Suppressor macrophage treated with lipopolysaccharide for 4 hours (primary cell): ENCODE results near the gene RPS6KB1.
"Not testable (repeated sequence)": the region's sequence is repeated elsewhere in the genome, so short reads cannot be mapped to it uniquely, and the experiment has no call there.

Source experiments
- DNase-seq: peaks from one replicate; pipeline ENCODE4 v3.0.0-alpha.2; 2020

The RPS6KB1 gene

DNA sequence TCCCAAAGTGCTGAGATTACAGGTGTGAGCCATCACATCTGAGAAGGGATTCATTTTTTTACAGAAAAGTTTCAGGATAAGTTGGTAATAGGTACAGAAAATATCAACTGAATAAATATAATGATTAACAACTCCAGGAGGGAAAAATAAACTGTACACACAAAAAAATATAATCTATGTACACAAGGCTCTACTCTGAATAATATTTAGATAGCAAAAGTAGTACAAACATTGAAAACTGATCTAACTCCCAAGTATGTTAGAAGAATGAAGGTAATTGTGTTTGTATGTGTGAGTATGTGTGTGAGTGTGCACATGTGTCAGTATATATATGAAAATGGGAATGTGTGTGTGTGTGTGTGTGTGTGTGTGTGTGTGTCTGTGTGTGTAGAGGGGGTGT lies 20.6 kb upstream of the RPS6KB1 start:
- DNase-seq = no peak

DNA sequence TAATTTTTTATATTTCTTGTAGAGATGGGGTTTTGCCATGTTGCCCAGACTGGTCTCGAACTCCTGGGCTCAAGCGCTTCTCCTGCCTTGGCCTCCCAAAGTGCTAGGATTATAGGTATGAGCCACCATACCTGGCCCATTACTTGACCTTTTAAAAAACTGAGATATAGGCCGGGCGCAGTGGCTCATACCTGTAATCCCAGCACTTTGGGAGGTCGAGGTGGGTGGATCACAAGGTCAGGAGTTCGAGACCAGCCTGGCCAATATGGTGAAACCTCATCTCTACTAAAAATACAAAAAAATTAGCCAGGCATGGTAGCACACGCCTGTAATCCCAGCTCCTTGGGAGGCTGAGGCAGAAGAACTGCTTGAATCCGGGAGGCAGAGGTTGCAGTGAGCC lies 19.5 kb upstream of the RPS6KB1 start:
- not testable (repeated sequence) for DNase-seq

DNA sequence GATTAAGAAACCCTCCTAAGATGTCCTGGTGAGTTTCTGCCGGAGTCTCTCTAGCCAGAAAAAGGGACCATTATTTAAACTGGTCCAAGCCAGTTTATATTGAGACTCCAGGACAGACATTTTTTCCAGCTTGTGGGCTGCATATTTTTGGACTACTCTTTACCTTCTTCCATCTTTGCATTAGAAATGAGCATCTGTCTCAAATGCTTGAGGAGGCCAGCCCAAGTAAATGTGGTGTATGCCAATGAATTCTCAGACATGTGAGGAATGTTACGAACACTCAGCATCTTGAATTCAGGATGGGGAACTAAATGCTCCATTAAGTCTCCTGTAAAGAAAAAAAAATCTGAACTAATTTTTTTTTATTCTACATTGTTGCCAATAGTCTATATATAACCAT lies 18.5 kb upstream of the RPS6KB1 start:
- DNase-seq = no peak

DNA sequence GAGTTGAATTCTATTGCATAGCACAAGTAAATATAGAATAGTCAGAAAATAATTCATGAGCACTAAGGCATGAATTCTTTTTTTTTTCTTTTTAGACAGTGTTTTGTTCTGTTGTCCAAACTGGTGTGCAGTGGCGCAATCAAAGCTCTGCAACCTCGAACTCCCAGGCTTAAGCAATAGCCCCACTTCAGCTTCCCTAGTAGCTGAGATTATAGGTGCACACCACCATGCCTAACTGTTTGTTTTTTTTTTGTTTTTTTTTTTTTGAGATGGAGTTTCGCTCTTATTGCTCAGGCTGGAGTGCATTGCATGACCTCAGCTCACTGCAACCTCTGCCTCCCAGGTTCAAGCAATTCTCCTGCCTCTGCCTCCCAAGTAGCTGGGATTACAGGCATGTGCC lies 16.8 kb upstream of the RPS6KB1 start:
- peak; percentile 22 for DNase-seq

DNA sequence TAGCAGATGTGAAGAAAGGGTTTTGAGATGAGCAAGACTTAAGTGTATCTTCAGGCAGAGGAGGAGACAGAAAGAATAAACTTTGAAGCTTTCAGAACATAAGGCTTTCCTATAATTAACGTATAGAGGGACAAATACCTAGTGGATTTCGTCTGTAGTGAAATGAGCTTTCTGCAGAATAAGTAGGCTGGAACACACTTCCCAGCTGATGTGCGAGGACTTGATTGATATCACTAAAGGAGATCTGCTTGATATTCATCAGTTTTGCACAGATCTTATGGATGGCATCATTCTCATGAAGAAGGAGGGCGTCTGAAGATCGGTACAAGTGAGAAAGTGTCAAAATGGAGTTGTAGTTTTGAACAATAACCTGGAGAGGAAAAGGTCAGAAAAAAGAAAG lies 15.0 kb upstream of the RPS6KB1 start:
- DNase-seq = no peak

DNA sequence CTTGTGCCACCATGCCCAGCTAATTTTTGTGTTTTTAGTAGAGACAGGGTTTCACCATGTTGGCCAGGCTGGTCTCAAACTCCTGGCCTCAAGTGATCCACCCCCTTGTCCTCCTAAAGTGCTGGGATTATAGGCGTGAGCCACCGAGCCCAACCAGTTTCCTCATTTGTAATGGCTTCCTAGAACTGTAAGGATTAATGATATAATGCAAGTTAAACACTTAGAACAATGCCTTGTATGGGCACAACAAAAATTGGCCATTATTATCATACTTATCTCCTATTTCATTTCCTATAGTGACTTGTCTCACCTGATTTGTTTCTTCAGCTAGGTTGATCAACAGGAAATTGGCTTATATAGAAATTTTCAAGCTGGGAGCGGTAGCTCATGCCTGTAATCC lies 14.3 kb upstream of the RPS6KB1 start:
- DNase-seq = no peak

DNA sequence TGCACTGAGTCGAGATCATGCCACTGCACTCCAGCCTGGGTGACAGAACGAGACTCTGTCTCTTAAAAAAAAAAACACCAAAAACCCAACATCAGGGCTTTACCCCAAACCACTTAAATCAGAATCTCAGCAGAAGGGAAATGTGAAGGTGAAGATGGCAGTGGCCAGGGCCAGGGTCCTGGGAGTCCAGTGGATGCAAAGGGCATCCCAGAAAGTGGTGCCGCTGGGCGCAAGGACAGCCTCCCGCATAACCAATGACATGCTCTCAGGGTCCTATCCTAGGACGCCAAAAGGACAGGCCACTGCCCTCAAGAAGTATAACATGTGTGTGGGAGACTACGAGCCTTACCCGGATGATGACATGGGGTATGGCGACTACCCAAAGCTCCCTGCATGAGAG lies 8.1 kb upstream of the RPS6KB1 start:
- DNase-seq = no peak

DNA sequence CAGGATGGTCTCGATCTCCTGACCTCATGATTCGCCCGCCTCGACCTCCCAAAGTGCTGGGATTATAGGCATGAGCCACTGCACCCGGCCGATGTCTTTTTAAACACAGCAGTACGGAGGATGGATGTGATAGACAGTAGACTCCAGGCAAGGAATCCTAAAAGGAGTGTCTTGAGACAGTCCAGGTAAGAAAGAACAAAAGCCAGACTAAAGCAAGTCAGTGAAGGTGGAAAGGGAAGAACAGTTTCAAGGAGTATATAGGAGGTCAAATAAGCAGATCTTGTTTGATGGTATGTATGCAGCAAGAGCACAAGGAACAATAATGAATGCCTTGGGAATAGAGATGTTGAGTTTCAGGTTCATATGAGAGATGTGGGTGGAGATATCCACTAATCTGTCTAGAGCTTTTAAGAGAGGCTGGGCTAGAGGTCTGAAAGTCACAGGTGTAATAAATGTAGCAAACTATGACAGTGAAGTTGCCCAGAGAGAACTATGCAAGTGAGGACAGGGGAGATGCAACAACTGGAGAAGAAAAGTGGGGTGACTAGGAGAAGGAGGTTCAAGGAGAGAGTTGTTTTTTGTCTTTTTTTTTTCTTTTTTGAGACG lies 4.7 kb upstream of the RPS6KB1 start:
- DNase-seq = no peak

DNA sequence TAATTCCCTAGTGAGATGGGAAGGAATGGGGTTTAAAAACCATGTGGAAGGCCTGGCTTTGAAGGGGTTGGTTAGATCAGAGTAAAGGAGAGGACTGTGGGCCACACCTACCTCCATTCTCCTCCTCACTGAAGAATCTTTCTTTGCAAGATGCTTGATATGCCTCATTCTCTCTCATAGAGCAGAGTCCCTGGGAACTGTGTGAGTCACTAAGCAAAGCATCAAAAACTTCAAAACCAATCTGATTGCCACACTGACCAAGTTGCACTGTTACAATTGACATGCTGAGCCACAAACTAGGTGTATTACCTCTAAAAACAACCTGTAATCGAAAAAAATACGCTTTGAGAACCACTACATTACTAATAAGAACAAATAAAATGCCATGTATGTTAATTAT lies 2.2 kb upstream of the RPS6KB1 start:
- DNase-seq = peak; percentile 6

DNA sequence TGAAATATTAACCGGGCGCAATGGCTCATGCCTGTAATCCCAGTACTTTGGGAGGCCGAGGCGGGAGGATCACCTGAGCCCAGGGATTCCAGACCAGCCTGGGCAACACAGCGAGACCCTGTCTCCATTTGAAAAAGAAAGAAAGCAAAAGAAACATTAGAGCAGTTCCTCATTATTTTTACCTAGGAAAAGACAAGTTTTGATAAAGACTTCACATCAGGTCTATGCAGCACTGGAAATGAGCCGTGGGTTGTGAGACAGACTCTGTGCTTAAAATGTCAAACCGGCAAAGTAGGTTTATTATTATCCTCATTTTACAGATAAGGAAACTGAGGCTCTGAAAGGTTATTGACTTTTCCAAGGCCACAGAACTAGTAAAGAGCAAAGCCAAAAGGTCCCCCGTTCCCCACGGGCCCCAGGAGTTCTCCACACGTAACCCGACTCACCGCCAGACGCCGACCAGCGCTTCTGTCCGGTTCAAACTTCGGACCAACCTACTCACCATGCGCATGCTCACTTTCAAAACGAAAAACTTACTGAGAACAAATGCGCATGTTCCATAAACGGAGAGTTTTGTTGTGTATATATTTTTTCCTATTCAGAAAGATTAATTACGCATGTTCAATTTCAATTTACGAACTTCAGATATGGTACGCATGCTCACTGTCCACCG lies 534 bp upstream of the RPS6KB1 start:
- no peak for DNase-seq

DNA sequence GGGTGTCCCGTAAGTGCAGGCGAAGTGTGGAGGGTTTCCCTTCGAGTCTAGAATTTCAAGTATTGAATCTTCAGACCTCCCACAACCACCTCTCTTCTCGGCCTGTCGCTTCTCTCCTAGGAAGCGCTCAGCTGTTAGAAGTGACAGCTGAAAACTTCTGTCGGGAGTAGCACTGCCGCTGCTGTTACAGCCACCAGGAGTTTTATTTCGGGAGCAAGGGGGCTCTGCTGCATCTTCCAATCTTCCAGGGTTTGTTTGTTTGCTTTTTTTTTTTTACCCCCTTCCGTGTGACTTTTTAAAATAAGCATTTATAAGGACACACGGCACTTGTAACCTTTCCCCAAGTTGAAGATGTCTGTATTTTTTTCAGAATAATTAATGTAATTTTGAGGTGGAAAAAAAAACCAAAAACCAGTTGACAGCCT lies 767 bp downstream of the RPS6KB1 start:
- peak; percentile 27 for DNase-seq

DNA sequence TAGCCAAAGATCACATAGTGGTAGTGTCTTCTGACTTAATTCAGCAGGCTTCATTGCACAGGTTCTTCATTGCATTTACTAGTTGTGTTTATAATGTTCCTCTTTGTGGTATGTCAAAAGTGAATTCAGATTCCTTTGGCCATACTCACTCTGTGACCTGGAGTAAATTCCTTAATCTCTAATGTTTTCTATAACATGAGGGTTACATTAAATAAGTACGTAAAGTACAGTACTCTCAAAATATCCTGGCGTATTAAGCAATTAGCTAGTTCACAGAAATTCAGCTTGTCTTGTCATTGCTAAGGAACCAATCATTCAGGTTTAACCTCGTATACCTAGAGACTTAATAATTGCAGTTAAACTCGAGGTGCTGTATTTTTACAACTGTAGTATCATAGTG lies 4.2 kb downstream of the RPS6KB1 start:
- DNase-seq = no peak

DNA sequence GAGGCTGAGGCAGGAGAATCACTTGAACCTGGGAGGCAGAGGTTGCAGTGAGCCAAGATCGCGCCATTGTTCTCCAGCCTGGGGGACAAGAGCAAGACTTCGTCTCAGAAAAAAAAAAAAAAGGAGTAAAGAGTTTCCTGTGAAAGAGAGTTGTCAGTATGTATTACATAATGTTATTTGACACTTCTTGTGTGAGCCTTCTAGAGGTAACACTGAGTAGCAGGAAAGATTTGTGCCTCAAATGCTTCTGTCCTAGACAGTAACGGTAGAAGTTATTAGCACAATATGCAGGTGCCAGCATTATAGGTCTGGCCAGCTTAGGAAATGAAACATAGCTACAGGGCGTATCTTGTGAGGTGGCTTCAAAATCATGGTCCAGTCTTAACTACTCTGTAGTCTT lies 6.2 kb downstream of the RPS6KB1 start:
- peak; percentile 58 for DNase-seq

DNA sequence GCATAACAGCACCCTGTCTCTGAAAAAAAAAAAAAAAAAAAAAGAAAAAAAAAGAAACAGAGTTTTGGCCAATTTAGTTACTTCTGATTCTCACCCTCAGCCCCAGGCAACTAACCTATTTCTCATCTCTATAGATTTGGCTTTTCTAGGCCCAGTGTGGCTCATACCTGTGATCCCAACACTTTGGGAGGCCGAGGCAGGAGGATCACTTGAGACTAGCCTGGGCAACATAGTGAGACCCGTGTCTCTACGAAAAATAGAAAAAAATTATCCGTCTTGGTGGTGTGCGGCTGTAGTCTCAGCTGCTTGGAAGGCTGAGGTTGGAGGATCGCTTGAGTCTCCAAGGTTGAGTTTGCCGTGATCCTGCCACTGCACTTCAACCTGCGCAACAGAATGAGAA lies 8.7 kb downstream of the RPS6KB1 start:
- DNase-seq = no peak

DNA sequence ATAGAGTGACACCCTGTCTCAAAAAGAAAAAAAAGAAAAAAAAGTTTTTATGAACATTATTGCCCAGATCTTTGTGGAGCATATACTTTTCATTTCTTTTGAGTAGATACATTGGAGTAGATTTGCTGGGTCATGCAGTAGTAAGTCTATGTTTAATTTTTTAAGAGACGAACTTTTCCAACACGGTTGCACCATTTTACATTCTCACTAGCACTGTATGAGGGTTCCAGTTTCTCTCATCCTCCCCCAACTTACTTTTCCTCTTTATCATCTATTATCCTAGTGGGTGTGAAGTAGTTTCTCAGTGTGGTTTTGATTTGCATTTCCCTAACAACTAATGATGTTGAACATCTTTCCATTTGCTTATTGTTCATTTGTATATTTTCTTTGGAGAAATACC lies 10.5 kb downstream of the RPS6KB1 start:
- no peak for DNase-seq

DNA sequence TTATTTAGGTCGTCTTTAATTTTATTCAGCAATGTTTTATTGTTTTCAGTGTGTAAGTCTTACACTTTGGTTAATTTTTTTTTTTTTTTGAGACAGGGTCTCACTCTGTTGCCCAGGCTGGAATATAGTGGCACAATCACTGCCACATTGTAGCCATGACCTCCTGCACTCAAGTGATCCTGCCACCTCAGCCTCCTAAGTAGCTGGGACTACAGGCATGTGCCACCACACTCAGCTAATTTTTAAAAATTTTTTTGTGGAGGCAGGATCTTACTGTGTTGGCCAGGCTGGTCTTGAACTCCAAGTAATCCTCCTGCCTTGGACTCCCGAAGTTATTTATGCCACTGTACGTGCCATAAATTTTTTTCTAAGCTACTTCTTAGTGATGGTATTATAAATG lies 14.5 kb downstream of the RPS6KB1 start:
- no peak for DNase-seq

DNA sequence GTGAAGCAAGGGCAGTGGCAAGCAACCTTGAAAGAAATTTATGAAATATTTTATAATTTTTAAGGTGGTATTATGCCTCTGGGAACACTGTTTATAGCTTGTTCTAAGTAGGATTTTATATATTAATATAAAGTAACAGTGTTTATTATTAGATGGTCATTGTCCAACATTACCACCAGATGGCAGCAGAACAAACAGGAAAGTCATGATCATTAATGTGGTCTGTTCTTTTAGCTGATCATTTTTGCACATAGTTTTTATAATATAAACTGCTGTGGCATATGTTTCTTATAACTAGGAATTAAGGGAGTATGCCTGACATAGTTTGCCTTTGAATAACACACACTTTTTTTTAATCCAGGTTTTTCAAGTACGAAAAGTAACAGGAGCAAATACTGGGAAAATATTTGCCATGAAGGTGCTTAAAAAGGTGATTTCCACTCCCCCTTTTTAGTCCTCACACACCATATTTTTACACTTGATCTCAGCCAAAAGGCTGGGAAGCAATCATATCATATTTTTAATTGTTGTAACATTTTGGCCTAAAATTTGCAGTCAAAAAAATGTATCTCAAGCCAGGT lies 21.4 kb downstream of the RPS6KB1 start:
- DNase-seq = peak; percentile 63

DNA sequence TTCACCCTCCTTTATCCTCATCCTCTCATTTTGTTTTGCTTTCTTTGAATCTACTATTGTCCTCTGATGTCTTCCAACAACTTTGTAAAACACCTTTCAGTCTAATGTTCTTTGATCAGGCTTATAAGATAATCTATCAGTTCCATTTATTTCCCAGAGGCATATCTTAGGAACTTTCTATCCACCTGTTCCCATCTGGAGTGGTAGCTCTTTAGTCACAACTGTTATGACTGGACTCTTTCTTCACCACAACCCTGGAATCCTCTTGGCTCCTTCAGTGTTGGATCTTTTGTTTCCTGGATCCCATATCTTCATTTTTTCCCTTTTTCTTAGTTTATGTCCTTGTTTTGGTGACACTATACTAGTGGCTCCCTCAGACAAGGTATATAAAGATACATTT lies 23.5 kb downstream of the RPS6KB1 start:
- no peak for DNase-seq

DNA sequence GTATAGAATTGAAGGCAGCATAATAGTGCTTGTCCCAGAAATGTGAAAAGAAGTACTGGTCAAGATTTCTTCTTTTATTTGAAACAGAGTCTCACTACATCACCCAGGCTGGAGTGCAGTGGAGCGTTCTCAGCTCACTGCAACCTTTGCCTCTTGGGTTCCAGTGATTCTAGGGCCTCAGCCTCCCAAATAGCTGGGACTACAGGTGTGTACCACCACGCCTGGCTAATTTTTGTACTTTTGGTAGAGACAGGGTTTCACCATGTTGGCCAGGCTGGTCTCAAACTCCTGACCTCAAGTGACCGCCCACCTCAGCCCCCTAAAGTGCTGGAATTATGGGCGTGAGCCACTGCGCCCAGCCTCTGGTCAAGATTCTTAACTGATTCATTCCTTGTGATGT lies 27.7 kb downstream of the RPS6KB1 start:
- DNase-seq = not testable (repeated sequence)

DNA sequence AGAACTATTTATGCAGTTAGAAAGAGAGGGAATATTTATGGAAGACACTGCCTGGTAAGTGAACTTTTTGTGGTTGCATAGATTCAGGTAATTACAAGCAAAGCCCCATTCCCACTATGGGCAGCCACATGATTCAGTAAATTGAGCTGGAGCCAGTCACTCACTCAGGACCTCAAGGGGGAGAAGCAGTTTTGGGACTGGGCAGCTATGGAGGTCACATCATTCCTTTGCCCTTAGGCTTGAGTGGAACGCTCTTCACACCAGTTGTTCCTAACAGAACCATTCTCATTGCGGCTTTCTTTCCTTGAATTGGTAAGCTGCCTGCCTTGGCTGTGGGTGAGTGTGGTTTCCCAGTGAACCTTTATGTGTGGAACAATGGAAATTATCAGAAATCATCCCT lies 37.2 kb downstream of the RPS6KB1 start:
- DNase-seq = not testable (repeated sequence)

DNA sequence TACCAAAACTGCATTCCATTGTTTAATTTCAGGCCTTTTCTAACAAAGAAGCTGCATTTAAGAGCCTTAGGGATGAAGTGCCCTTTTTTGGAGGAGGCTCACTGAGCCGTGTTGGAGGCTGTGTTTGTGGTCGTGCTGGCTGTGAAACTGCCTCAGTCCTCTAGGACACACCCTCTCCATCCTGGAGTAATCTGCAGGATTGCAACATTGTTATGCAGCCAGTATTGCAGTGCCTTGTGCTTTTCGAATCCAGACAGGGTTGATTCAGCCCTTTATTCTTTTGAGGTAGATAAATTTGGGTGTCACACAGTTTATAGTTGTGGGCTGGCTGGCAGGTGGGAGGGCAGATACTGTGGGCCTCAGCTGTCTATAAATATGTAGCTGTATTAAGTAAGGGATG lies 37.8 kb downstream of the RPS6KB1 start:
- not testable (repeated sequence) for DNase-seq

DNA sequence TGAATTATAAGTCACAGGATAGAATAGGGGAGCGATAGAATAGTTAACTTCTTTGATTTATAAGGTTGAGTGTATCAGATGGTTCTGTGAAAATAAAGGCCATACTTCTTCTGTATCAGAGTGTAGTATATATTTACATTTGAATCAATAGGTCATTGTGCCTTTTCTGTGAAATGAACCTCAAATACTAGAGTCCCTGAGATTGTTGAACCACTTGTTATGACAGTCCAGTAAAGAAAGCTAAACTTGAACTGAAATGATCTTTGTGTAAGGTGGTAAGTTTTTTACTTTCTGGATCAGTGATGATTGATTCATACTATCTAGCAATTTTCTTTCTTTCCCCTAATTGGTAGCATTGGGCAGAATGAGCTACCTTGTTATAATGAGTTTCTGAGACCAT lies 40.4 kb downstream of the RPS6KB1 start:
- DNase-seq = not testable (repeated sequence)

DNA sequence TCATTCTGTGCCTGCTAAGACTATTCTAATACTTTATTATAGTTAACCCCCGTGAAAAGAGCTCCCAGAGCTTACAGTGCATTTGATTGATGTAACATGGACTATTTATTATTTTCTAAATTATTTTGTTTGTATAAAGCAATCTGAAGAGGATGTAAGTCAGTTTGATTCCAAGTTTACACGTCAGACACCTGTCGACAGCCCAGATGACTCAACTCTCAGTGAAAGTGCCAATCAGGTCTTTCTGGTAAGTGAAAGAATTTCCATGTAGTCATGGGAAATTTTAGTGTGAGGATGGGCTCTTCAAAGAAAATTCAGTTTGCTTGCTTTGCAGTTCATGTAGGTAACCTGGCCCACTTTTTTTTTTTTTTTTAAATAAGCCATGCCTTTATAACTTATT lies 47.8 kb downstream of the RPS6KB1 start:
- not testable (repeated sequence) for DNase-seq

DNA sequence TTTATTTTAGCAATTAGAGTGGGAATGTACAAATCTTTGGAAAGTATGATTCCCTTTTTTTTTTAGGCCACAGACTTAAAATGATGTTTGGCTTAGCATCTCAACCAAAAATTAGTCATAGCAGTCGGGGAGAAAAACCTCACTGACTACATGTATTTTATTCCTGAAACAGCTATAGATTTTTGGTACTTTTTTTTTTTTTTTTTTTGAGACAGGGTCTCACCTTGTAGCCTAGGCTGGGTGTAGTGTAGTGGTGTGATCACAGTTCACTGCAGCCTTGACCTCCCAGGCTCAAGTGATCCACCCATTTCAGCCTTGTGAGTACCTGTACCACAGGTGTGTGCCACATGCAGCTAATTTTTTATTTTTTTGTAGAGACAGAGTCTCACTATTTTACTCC lies 48.2 kb downstream of the RPS6KB1 start:
- no peak for DNase-seq

DNA sequence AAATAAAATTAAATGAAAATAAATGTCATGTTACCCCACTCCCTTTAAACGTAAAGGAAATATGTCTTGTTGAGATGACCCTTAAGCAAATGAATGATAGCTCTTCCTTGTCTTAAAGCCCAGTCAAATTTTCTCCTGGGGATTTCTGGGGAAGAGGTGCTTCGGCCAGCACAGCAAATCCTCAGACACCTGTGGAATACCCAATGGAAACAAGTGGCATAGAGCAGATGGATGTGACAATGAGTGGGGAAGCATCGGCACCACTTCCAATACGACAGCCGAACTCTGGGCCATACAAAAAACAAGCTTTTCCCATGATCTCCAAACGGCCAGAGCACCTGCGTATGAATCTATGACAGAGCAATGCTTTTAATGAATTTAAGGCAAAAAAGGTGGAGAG lies 53.5 kb downstream of the RPS6KB1 start:
- DNase-seq = not testable (repeated sequence)
